OCI-LY1 (cell line): ENCODE data around the gene BHLHE23.

Experiments
- H2AFZ ChIP-seq: fragments of 200-600 bp; sonication (generic), shearing (Covaris generic); 2 replicates; pipeline ENCODE4 v1.6.0; 2014; ENCODE audit warnings: antibody characterized with exemption, mild to moderate bottlenecking, low read length
- H3F3A ChIP-seq: fragments of 200-600 bp; sonication (generic), shearing (Covaris generic); 2 replicates; pipeline ENCODE4 v1.6.0; 2014; ENCODE audit warnings: mild to moderate bottlenecking, antibody characterized with exemption, low read length, moderate library complexity; ENCODE audit not compliant: insufficient read depth
- H3K27ac ChIP-seq: fragments of 200-600 bp; sonication (generic); 2 replicates; pipeline ENCODE4 v1.5.1; 2014; ENCODE audit warnings: low read length, mixed run types, mild to moderate bottlenecking, low read depth; ENCODE audit not compliant: poor library complexity, severe bottlenecking
- H3K27me3 ChIP-seq: fragments of 200-600 bp; sonication (generic); 2 replicates; pipeline ENCODE4 v1.6.0; 2014; ENCODE audit warnings: antibody characterized with exemption, mild to moderate bottlenecking, low read length, moderate library complexity; ENCODE audit not compliant: insufficient read depth
- H3K36me3 ChIP-seq: fragments of 200-600 bp; sonication (generic); 2 replicates; pipeline ENCODE4 v1.6.1; 2014; ENCODE audit warnings: mild to moderate bottlenecking, antibody characterized with exemption, low read length, moderate library complexity, mixed read lengths; ENCODE audit not compliant: insufficient read depth
- H3K4me1 ChIP-seq: fragments of 200-600 bp; sonication (generic); 2 replicates; pipeline ENCODE4 v1.5.1; 2014; ENCODE audit warnings: mild to moderate bottlenecking, low read length, moderate library complexity; ENCODE audit not compliant: insufficient read depth, severe bottlenecking
- H3K4me2 ChIP-seq: fragments of 200-600 bp; sonication (generic), shearing (Covaris generic); 2 replicates; pipeline ENCODE4 v1.6.1; 2014; ENCODE audit warnings: low read length
- H3K4me3 ChIP-seq: fragments of 200-600 bp; sonication (generic); 2 replicates; pipeline ENCODE4 v1.5.1; 2014; ENCODE audit warnings: low read length, low read depth, mild to moderate bottlenecking, mixed read lengths; ENCODE audit not compliant: poor library complexity, severe bottlenecking
- H3K79me2 ChIP-seq: fragments of 200-600 bp; shearing (Covaris generic); 2 replicates; pipeline ENCODE4 v1.6.1; 2016; ENCODE audit warnings: mixed run types, low read length, mixed read lengths; ENCODE audit not compliant: insufficient read depth
- H3K9ac ChIP-seq: fragments of 200-600 bp; sonication (generic), shearing (Covaris generic); 2 replicates; pipeline ENCODE4 v1.6.1; 2014; ENCODE audit warnings: mild to moderate bottlenecking, low read length, mixed read lengths
- H3K9me2 ChIP-seq: fragments of 200-600 bp; sonication (generic), shearing (Covaris generic); 2 replicates; pipeline ENCODE4 v1.6.1; 2014; ENCODE audit warnings: low read depth, mild to moderate bottlenecking, low read length, mixed read lengths
- H3K9me3 ChIP-seq: fragments of 200-600 bp; shearing (Covaris generic); 2 replicates; pipeline ENCODE4 v1.6.1; 2014; ENCODE audit warnings: low read length, mixed read lengths
- H4K20me1 ChIP-seq: fragments of 200-600 bp; sonication (generic), shearing (Covaris generic); 2 replicates; pipeline ENCODE4 v1.6.0; 2016; ENCODE audit warnings: mild to moderate bottlenecking, low read length; ENCODE audit not compliant: insufficient read depth
- EZH2 ChIP-seq: fragments of 200-600 bp; sonication (generic), shearing (Covaris generic); IDR thresholded peaks from 2 replicates; pipeline ENCODE4 v1.8.0; 2017; ENCODE audit warnings: borderline replicate concordance, mixed run types, mild to moderate bottlenecking, antibody characterized with exemption, low read length, moderate library complexity, mixed read lengths
- TF ChIP-seq, protein P1 (sequence below): fragments of 200-600 bp; sonication (generic), shearing (Covaris generic); IDR thresholded peaks from 2 replicates; pipeline ENCODE4 v1.5.1; 2017; ENCODE audit warnings: mild to moderate bottlenecking, antibody characterized with exemption, low read length, moderate library complexity, mixed read lengths

BHLHE23 gene

DNA sequence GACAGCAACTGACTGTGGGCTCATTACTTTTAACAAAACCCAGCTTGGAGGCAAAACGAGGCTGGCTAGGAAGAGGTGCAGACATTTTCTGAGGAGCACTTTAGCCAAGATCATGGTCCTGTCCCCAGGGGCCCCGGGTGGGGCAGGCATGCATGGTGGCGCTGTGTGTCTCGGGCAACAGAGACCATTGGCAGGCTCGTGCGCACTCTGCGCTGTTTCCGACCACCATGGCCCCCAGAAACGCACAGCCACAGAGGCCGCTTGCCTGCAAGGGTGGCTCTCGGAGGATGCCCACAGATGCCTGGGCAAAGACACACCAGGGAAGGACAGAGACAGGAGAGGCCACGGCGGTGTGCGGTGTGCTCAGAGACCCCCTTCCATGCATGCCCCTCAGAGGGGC lies 6.7 kb downstream of the BHLHE23 start:
- no peak overlapping the region for H3K4me3 ChIP-seq
- no peaks in the 10 kb centered on the region for H3K9me2 ChIP-seq
- TF ChIP-seq EZH2, result no peak
- TF ChIP-seq, protein P1, sequence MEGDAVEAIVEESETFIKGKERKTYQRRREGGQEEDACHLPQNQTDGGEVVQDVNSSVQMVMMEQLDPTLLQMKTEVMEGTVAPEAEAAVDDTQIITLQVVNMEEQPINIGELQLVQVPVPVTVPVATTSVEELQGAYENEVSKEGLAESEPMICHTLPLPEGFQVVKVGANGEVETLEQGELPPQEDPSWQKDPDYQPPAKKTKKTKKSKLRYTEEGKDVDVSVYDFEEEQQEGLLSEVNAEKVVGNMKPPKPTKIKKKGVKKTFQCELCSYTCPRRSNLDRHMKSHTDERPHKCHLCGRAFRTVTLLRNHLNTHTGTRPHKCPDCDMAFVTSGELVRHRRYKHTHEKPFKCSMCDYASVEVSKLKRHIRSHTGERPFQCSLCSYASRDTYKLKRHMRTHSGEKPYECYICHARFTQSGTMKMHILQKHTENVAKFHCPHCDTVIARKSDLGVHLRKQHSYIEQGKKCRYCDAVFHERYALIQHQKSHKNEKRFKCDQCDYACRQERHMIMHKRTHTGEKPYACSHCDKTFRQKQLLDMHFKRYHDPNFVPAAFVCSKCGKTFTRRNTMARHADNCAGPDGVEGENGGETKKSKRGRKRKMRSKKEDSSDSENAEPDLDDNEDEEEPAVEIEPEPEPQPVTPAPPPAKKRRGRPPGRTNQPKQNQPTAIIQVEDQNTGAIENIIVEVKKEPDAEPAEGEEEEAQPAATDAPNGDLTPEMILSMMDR, result no peak
- no peaks in the 10 kb centered on the region for H4K20me1 ChIP-seq
- H3K9me3 ChIP-seq, result no peaks in the 10 kb centered on the region
- no peaks in the 10 kb centered on the region for H3F3A ChIP-seq
- H3K4me2 ChIP-seq, result no peak overlapping the region
- H3K4me1 ChIP-seq, result no peaks in the 10 kb centered on the region
- no peaks in the 10 kb centered on the region; the same call in 1 of the 2 replicates for H3K27me3 ChIP-seq
- no peak overlapping the region for H2AFZ ChIP-seq
- no peaks in the 10 kb centered on the region for H3K36me3 ChIP-seq
- no peak overlapping the region for H3K9ac ChIP-seq
- no peaks in the 10 kb centered on the region for H3K79me2 ChIP-seq
- no peak overlapping the region for H3K27ac ChIP-seq

DNA sequence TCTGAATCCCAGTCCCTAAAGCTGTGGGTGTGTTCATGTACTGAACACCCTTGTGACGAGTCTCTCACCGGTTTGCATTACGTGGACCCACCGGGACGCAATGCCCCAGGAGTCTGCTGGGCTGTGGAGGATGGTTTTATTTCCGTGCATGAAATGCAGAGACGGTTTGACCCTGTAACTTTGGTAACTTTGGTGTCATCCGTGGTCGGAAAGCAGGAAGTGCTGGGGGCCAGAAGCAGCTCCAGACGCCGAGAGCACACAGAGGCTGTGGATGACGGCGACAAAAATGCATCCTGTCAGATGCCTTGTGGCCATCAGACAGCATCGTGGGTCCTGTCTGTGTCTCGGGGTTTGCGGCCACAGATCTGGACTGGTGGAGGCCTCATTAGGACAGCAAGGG lies 7.2 kb downstream of the BHLHE23 start:
- no peaks in the 10 kb centered on the region for H3K4me1 ChIP-seq
- H3K4me3 ChIP-seq, result no peak overlapping the region
- H3K9me2 ChIP-seq, result no peaks in the 10 kb centered on the region
- no peaks in the 10 kb centered on the region for H3K79me2 ChIP-seq
- no peaks in the 10 kb centered on the region for H3K36me3 ChIP-seq
- no peaks in the 10 kb centered on the region for H3F3A ChIP-seq
- H3K9me3 ChIP-seq, result no peaks in the 10 kb centered on the region
- H3K9ac ChIP-seq, result no peak overlapping the region
- H3K4me2 ChIP-seq, result no peak overlapping the region
- H2AFZ ChIP-seq, result no peak overlapping the region
- no peak overlapping the region for H3K27ac ChIP-seq
- H4K20me1 ChIP-seq, result no peaks in the 10 kb centered on the region
- TF ChIP-seq, protein P1, result no peak
- no peak for TF ChIP-seq EZH2
- no peaks in the 10 kb centered on the region; the same call in 1 of the 2 replicates for H3K27me3 ChIP-seq

DNA sequence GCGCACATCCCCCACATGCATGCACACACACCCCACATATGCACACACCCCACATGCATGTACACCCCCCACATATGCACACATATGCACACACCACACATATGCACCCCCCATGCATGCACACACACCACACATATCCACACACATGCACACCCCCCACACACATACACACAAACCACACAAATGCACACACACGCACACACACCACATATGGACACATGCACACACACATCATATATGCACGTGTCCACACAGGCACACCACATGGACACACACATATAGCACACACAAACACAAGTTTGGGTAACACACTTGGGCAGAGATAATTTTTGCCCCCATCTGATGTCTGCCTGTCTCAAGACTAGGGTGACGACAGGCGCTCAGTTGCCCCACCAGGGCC lies 8.3 kb downstream of the BHLHE23 start:
- Histone ChIP-seq H3K4me3 (no peak overlapping the region), H2AFZ (no peak overlapping the region), H3K27ac (no peak overlapping the region), H3F3A (no peaks in the 10 kb centered on the region), H3K4me2 (no peak overlapping the region), H3K36me3 (no peaks in the 10 kb centered on the region), H3K9ac (no peak overlapping the region), H3K27me3 (no peaks in the 10 kb centered on the region; the same call in 1 of the 2 replicates), H3K79me2 (no peaks in the 10 kb centered on the region), H3K9me3 (no peaks in the 10 kb centered on the region), H3K9me2 (no peaks in the 10 kb centered on the region), H4K20me1 (no peaks in the 10 kb centered on the region), H3K4me1 (no peaks in the 10 kb centered on the region)
- TF ChIP-seq, protein P1, result no peak
- no peak for TF ChIP-seq EZH2
